ENCODE measurements around the gene IL16.
"Not testable (repeated sequence)": the region's sequence is repeated elsewhere in the genome, so short reads cannot be mapped to it uniquely, and the experiment has no call there.

Gene IL16

DNA sequence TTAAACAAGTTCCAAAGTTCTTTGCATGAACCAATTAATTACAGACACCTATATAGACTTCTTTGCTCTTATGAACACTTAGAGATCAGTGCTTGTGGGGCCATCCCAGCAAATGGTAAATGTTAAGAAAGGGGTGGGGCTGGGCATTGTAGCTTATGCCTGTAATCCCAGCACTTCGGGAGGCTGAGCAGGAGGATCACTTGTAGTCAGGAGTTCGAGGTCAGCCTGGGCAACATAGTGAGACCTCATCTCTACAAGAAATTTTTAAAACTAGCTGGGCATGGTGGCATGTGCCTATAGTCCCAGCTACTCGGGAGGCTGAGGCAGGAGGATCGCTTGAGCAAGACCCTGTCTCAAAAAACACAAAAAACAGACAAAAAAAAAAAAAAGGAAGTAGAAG, 146.7 kb downstream of the IL16 start:
- no peak for DNase-seq

DNA sequence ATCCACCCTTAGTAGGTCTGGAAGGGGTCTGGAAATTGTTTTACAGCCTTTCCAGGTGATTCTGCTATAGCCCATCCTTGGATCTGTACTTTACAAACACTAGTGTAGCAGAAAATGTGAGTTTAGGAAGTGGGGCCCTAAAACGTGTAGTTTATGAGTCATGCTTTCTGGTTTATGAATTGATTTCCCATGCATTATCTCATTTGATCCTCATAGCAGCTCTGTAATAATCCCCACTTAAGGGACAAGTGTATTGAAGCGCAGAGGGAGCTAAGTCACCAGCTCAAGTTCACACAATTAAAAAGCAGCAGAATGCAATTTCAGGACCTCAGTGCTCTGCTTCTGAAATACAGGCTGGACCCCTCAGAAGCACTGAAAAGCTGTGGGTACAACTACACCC, 149.9 kb downstream of the IL16 start:
- no peak for DNase-seq

DNA sequence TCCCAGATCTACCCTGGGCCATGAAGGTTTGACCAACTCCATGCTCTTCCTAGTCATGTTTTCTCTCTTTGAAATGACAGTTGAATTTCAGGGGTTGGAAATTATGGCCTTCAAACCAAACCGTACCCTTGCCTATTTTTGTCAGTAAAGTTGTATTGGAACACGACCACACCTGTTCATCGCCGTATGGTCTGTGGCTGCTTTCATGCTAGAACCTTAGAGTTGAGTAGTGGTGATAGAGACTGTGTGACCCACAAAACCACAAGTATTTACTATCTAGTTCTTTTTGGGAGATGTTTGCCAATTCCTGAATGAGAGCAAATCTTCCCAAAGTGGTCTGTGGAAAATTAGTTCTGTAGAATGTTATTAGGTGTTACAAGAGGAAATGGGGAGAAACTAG, 151.2 kb downstream of the IL16 start:
- no peak for DNase-seq

DNA sequence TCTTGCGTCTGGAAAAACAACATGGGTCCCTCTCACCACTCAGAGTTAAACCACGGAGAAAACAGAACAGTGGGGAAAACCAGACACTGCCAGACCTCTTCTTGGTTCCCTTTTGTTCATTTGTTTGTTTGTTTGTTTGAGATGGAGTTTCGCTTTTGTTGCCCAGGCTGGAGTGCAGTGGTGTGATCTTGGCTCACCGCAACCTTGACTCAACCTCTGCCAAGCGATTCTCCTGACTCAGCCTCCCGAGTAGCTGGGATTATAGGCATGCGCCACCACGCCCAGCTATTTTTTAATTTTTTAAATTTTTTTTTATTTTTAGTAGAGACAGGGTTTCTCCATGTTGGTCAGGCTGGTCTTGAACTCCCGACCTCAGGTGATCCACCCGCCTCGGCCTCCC, 152.0 kb downstream of the IL16 start:
- DNase-seq = not testable (repeated sequence)

DNA sequence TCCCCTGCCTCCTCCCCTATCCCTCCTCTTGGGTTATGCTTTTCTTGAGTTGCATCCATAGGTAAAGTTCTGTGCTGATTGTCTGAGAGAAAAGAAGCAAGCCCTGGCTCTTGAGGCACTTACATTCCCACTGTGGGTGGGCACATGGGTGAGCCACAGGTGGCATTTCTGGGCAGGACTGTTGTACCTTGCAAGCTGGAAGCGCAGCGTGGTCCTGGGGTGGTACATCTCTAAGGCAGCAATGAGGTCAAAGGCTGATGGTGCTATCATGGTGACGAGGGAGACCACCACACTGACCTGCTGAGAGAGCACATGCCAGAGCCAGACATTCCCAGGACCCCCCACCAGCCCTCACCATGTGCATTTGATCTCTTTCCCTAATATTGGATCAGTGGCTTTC, 152.6 kb downstream of the IL16 start:
- DNase-seq = no peak

DNA sequence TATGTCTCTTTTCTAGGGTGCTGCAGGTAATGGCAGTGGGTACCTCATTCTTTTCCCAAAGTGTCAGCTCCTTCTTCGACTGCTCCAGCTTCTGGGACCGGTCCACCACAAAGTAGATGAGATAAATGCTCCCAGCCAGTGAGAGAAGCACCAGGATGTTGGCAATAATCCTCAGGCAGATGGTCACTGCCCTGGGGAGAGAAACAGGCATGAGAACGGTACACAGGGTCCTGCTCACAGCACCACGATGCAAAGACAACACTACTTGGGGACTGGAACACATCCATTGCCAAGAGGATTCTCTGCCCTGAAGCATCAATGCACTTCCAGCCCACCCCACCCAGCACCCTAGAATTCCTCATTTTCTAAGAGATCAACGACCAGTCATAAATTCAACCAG, 155.0 kb downstream of the IL16 start:
- no peak for DNase-seq

DNA sequence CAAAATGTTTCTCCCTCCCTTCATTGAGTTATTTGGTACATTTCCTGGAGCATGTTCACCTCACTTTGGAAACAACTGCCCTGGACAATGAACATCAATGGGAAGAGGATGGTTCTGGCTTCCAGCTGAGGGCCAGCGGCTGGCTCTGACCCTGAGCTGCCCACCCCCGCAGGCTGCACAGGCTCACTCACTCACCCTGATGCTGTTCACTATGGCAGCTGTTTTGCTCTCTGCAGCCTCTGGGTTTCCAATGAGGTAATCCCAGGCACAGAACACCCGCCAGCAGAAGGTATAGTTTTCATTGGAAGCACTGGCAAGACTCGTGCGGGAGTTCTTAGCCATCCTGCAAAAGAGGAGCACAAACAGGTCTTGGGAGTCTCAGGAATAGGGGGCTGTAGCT, 159.6 kb downstream of the IL16 start:
- DNase-seq = no peak

DNA sequence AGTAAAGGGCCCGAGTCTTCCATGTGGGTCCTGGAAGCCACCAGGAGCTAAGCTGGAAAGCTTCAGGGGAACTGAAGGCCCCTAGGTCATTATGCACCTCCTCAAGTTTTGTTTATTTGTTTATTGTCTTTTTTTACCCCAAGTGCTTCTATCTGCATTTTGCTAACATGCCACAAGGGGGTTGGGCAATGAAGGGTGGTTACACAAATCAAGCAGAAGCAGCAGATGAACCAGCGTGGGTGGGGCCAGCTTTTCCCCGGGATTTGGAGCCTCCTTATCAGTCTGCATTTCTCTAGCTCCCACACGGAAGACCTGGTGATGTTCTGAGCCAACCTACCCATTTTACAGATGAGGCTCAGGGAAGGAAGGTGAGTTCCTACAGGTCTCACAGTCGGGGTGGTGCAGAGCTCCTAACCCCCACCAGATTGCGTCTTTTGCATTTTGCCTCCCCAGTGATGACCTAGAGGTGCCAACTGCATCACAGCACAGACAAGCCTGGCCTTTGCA, 160.6 kb downstream of the IL16 start:
- DNase-seq = no peak

DNA sequence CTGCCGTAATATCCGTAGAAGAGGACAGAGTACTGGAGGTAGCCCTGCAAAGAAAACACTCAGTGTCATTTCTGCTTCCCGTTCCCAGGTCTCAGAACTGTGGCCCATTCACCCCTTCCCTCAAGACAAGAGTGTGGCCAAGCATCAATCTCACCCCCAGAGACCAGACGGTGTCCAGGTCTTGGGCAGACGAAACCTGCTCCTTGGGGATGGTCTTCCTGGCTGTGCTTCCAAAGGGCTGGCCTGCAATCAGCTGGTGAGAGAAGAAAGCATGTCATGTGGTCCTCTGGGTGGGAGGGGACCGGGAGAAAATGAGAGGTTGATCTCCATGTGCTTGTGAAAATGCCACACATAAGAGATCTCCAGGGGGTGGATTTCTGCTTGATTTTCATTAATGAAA, 161.6 kb downstream of the IL16 start:
- no peak for DNase-seq

DNA sequence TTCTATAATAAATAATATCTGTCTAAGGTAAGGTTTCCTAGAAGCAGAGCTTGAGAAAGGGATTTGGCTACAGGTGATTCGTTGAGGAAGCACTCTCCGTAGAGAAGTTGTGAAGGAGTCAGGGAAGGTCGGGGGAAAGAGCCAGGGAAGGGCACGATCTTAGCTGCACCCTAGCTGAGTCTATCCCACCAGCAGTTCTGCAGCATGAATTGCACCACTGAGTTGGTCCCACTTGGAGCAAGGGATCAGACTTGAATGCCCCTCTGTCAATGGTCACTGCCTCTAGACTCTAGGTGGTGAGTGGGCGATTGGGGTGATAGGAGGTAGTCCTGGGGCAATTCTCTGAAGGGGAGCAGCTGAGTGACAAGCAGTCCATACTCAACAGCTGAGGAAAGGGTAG, 163.8 kb downstream of the IL16 start:
- DNase-seq = no peak

DNA sequence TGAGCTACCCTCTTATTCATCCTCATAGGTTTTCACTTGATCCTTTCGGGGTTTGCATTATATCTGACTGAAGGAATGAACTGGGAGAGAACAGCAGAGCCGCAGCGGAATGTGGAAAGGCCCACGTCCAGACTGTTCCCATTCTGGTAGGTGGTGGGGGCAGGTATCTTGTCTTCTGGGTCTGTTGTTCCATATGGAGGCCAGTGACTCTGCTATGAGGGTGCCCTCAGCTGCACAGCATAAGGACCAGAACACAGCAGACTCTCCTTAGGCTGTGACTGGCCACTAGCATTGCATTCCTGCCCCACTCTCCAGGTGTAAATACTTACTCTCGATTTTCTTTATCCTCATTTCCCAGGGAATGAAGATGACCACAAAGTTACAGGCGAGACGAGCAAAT, 165.2 kb downstream of the IL16 start:
- DNase-seq = no peak

DNA sequence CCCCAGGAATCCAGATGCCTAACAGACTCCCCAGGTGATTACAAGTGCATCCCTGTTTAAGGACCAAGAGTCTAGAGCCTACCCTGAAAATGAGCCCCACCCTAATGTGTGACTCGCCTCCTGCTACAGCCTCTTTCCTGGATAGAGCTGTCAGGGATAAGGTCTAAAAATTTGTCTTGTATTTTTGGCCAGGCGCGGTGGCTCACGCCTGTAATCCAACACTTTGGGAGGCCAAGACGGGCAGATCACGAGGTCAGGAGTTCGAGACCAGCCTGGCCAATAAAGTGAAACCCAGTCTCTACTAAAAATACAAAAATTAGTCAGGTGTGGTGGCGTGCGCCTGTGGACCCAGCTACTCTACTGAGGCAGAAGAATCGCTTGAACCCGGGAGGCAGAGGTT, 166.1 kb downstream of the IL16 start:
- DNase-seq = no peak

DNA sequence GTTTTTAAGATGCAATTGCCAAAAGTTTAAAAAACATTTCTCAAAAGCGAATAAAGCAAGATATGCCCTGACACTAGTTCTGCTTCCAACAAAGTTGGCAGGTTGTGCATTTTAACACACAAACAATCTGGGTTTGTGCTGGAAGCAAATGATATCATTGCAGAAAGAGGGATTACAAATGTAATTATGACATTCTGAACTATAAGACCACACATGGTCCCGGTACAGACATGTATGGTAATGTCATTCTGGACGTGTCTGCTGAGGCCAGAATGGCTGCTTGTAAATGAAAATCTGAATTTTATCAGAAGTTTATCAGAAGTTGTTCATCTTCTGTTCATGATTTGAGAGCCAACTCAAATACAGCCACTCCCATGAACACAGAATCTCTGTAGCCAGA, 166.6 kb downstream of the IL16 start:
- no peak for DNase-seq
